GM18502 (cell line): ENCODE results near the gene SGSM2.

Experiments
- ATAC-seq: cut with Tn5 transposase; IDR thresholded peaks from one replicate; pipeline ENCODE4 v1.9.1; 2021; ENCODE audit warnings: mild to moderate bottlenecking; ENCODE audit not compliant: unreplicated experiment, poor library complexity

Gene SGSM2

DNA sequence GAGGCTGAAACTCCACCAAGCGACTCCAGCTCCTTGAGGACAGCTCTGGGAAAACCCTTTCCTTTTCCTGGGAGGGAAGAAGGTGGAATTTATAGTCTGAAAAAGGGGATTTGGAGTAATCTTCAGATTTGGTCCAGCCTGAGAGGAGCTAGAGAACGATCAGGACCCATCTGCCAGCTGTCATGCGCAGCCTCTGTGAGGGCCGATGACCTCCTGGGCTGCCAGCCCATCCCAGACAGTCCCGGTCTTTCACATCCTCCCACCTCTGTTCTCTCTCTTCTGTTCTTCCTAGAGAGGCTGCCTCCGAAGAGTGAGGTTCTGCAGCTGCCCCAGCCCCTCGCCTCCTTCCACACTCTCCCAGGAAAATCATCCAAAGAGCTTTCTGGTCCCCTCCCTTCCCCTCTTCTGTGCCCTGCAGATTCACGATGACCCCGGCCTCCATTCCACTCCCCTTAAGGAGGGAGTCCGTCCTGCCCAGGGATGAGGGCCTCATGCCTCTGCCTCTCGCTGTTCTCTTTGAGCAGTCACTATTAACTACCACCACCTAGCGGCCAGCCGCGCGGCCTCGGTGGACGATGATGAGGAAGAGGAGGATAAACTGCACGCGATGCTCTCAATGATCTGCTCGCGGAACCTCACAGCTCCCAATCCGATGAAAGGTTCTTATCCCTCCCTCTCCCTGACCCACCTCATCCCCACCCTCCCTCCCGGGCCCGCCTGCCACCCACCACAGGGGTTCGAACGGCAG lies 29.6 kb downstream of the SGSM2 start:
- ATAC-seq, result no peak

DNA sequence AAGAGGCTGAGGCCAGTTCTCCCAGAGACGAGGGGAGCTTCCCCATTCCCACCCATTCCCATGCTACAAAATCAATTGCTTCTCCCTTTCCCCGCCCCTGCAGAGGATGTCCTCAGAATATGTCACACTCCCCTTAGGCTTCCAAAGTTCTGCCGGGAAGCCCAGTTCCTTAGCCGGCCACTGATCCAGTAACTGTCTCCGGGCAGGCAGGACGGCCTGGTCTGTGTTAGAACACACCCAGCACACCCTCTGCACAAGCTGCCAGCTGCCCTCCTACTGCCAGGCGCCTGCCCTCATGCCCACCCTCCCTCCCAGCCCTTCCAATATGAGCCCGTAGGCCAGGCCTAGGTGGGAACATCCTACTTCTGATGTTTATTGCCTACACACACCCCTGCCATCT lies 31.1 kb downstream of the SGSM2 start:
- no peak for ATAC-seq

DNA sequence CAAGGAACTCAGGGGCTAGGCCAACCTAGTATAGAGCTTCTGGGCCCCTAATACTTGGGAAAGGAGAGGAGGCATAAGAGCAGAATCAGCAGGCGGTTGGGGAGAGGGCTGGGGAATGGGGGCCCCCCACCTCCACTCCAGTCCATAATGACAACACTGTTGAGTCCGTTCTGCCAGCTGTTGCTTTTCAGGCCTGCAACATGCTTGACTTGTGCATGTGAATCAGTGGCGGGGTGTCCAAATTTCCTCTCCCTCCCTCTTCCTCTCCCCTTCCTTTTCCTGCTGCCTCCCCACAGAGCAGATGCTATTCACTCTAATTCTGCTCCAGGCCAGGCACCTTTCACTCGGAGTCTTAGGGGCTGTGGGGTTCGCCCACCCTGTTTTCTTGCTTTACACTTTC lies 31.7 kb downstream of the SGSM2 start:
- ATAC-seq, result no peak

DNA sequence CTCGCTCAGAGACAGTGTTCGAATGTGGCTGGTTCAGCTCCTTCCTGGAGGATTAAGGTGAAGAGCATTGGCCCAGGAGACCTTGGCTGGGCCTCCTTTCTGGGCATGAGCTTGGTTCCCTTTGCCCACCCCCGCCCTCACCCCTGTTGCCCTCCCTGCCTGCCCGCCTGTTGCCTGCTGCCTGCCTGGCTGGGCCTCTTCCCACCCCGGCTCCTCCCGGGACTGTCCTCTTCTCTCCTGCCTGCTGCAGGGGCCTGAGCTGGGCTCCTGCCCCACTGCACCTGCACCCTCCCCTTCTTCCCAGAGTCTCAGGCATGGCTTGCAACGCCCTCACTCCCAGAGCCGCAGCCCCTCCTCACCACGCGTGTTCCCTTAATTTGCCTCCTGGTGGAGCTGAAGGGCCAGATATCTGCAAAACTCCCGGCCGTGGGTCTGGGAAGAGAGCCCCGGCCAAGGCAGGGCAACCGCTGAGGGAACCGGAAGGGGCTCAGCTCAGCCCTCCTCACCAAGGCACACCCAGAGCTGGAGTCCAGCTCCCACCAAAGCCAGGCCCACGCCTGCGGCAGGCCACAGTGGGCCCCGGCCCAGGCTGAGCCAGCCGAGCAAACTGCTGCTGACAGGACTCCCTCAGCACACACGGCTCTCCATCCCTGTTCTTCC lies 32.4 kb downstream of the SGSM2 start:
- ATAC-seq, result no peak

DNA sequence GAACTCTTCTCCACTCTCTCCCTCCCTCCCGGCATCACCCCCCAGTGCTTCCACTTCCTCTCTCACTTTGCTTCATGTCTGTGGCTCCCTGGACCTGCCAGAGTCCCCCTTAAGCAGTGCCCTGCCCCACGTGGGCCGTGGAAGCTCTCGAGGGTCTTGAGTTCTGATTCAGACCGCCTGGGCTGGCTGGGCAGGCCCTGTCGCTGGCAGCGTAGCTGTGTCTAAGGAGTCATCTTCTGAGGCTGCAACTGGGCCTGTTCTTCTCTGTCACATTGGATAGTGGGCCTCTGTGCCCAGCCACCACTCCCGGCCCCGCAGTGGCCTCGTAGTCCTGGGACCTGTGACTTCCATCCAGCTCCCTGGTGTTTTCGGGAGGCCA lies 32.9 kb downstream of the SGSM2 start:
- ATAC-seq, result no peak

- no peak for ATAC-seq
Measured at GRCh38 chr17:2371183-2372130, 34.2 kb downstream of the SGSM2 start.

DNA sequence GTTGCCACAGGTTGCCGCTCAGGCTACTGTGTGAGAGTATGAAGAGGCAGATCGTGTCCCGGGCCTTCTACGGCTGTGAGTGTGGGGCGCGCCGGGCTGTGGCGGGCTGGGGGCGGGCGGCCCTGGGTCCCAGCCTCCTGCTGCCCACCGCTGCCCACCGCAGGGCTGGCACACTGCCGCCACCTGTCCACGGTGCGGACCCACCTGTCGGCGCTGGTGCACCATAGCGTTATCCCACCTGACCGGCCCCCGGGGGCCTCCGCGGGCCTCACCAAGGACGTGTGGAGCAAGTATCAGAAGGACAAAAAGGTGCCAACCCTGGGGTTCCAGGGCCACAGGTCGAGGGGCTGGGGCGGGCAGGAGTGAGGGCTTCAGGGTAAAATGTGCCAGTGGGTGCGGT lies 34.9 kb downstream of the SGSM2 start:
- ATAC-seq, result no peak

GRCh38 chr17:2372681-2373080 lies 35.4 kb downstream of the SGSM2 start:
- no peak for ATAC-seq

DNA sequence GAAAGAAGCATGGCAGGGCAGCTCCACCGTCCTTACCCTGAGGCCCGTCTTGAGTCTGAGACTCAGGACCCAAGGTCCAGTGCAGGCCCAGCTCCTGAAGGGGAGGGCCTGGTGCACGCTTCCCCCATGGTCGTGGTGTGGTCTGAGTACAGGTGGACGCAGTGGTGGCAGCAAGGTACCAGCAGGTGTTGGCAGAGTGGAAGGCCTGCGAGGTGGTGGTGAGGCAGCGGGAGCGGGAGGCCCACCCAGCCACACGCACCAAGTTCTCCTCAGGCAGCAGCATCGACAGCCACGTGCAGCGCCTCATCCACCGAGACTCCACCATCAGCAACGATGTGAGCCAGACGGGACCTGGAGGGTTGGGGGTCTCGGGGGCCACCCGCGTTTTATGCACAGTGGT lies 35.9 kb downstream of the SGSM2 start:
- ATAC-seq, result no peak

GRCh38 chr17:2374549-2375285 lies 37.4 kb downstream of the SGSM2 start:
- no peak for ATAC-seq

DNA sequence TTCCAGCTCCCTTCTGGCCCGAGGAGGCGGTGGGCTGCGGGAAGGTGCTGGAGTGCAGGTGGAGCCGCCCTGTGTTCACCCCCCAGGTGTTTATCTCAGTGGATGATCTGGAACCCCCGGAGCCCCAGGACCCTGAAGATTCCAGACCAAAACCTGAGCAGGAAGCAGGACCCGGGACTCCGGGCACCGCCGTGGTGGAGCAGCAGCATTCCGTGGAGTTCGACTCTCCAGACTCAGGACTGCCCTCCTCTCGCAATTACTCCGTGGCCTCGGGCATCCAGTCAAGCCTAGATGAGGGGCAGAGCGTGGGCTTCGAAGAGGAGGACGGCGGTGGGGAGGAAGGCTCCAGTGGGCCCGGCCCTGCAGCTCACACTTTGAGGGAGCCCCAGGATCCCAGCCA lies 38.1 kb downstream of the SGSM2 start:
- no peak for ATAC-seq

GRCh38 chr17:2376107-2376506 lies 38.8 kb downstream of the SGSM2 start:
- ATAC-seq, result no peak

DNA sequence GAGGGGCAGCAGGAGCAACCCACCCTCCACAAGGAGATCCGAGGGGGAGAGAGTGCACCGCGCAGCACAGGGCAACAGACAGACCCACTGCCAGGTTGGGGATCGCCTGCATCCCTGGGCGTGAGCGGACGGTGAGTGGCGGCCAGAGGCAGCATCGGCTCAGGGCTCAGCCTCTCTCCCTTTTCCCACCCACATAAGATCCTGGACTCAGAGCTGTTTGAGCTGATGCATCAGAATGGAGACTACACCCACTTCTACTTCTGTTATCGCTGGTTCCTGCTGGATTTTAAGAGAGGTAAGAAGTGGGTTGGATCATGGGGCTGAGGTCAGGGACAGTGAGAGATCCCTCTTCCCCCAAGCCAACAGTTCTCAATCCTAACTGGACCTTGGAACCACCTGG lies 40.4 kb downstream of the SGSM2 start:
- ATAC-seq, result no peak

- no peak for ATAC-seq
Measured at GRCh38 chr17:2378905-2379304, 41.6 kb downstream of the SGSM2 start.

GRCh38 chr17:2379489-2380225 lies 42.4 kb downstream of the SGSM2 start:
- no peak for ATAC-seq

GRCh38 chr17:2380226-2380922 lies 43.1 kb downstream of the SGSM2 start:
- no peak for ATAC-seq

DNA sequence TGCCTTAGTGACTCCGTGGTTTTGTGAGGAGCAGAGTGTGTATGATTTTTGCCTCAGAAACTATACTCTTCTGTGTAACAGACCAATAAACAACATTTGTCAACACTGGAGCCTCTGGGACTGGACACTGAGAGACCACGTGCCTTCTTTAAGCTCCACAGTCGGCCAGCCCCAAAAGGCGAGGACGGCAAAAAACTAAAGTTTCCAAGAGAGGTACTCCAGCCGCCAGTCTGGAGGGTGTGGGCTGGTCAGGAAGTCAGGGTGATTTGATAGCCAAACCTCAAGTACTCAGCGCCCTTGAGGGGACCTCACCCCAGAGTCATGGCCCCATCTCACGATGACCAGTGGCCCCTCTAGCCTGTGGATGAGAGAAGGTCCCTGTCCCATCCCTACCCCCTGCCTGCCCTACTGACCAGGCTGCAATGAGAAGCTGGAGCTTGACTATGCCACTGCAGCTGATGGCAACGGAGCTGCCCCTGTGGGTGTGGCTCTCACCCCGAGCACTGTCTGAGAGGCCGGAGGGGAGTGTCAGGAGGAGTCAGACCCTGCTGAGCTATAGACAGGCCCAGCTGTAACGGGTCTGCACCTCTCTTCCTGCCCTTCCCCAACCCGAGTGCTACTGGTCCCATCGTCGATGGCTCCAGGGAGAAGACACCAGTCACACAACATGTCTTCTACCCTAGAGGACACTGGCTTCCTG lies 43.8 kb downstream of the SGSM2 start:
- no peak for ATAC-seq

DNA sequence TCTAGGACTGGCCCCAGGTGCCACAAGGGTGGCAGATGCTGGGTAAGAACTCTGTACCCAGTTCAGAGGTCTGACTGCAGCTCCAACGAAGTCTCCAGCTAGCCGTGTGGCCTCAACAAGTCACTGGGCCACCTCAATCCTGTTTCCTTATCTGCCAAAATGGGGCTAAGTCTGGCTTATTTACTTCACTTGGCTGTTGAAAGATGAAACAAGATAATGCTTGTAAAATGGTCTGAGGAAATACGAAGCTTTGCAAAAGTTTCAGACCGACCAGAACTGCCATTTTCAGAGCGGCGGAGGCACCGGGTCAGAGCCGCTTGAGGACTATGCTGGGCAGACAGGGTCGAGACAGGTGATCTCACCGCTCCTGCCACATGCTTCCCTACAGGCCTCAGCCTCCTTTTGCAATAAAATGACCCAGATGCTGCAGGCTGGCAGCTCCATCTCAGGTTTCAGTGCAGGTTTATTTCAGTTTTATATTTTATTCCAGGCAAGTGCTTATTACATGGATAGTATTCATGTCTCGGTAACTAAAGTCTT lies 46.4 kb downstream of the SGSM2 start:
- ATAC-seq, result no peak
